Measurements from ENCODE around the gene DUOXA2.

The DUOXA2 gene

GRCh38 chr15:45143056-45143455 lies 28.9 kb downstream of the DUOXA2 start:
- in situ Hi-C loops (cut with HindIII; ENCODE audit: low pct_ligation_motif_present, low sequenced_read_pairs) = no loop called here

GRCh38 chr15:45143946-45144345 lies 29.8 kb downstream of the DUOXA2 start:
- no peak for DNase-seq
- H3K4me3 ChIP-seq (ENCODE audit: low read depth, low read length) = no peak overlapping the region
- no peaks in the 10 kb centered on the region for H3K36me3 ChIP-seq (replicated peaks)
- H3K27ac ChIP-seq = no peak overlapping the region
- H3K27me3 ChIP-seq (replicated peaks) = no peaks in the 10 kb centered on the region
- TF ChIP-seq CTCF (IDR thresholded peaks at IDR 0.05; ENCODE audit: low read depth, low read length, missing control alignments) = no peak
- in situ Hi-C loops (cut with HindIII; ENCODE audit: low pct_ligation_motif_present, low sequenced_read_pairs) = no loop called here

More at GRCh38 chr15:45143056-45143455, 28.9 kb downstream of the DUOXA2 start:
- TF ChIP-seq CTCF (IDR thresholded peaks at IDR 0.05; ENCODE audit: low read depth, low read length, missing control alignments) = no peak
- no peaks in the 10 kb centered on the region for H3K27me3 ChIP-seq (replicated peaks)
- no peak for DNase-seq
- H3K36me3 ChIP-seq (replicated peaks) = no peaks in the 10 kb centered on the region
- no peak overlapping the region for H3K4me3 ChIP-seq (ENCODE audit: low read depth, low read length)
- no peak overlapping the region for H3K27ac ChIP-seq

GRCh38 chr15:45144775-45145174 lies 30.6 kb downstream of the DUOXA2 start:
- Histone ChIP-seq H3K27me3 (replicated peaks) (no peaks in the 10 kb centered on the region), H3K27ac (no peak overlapping the region), H3K4me3 (ENCODE audit: low read depth, low read length) (no peak overlapping the region), H3K36me3 (replicated peaks) (no peaks in the 10 kb centered on the region)
- DNase-seq = no peak
- in situ Hi-C loops (cut with HindIII; ENCODE audit: low pct_ligation_motif_present, low sequenced_read_pairs) = no loop called here
- no peak for TF ChIP-seq CTCF (IDR thresholded peaks at IDR 0.05; ENCODE audit: low read depth, low read length, missing control alignments)

- DNase-seq = no peak
- in situ Hi-C loops (cut with HindIII; ENCODE audit: low pct_ligation_motif_present, low sequenced_read_pairs) = no loop called here
- no peak overlapping the region for H3K27ac ChIP-seq
- no peak for TF ChIP-seq CTCF (IDR thresholded peaks at IDR 0.05; ENCODE audit: low read depth, low read length, missing control alignments)
- H3K4me3 ChIP-seq (ENCODE audit: low read depth, low read length) = no peak overlapping the region
- no peaks in the 10 kb centered on the region for H3K27me3 ChIP-seq (replicated peaks)
- H3K36me3 ChIP-seq (replicated peaks) = no peaks in the 10 kb centered on the region
Observed at GRCh38 chr15:45146405-45146804, 32.3 kb downstream of the DUOXA2 start.

GRCh38 chr15:45147606-45148005 lies 33.5 kb downstream of the DUOXA2 start:
- no peaks in the 10 kb centered on the region for H3K27me3 ChIP-seq (replicated peaks)
- H3K4me3 ChIP-seq (ENCODE audit: low read depth, low read length) = no peak overlapping the region
- in situ Hi-C loops (cut with HindIII; ENCODE audit: low pct_ligation_motif_present, low sequenced_read_pairs) = no loop called here
- DNase-seq = no peak
- H3K36me3 ChIP-seq (replicated peaks) = no peaks in the 10 kb centered on the region
- TF ChIP-seq CTCF (IDR thresholded peaks at IDR 0.05; ENCODE audit: low read depth, low read length, missing control alignments) = no peak
- no peak overlapping the region for H3K27ac ChIP-seq

Measured in brain microvascular endothelial cell (primary cell).